ENCODE results near the gene RASD2.
A peak's percentile ranks its signal among the peaks of the same experiment; 100 is the strongest.
"Not testable (repeated sequence)": the region's sequence is repeated elsewhere in the genome, so short reads cannot be mapped to it uniquely, and the experiment has no call there.

Gene RASD2

DNA sequence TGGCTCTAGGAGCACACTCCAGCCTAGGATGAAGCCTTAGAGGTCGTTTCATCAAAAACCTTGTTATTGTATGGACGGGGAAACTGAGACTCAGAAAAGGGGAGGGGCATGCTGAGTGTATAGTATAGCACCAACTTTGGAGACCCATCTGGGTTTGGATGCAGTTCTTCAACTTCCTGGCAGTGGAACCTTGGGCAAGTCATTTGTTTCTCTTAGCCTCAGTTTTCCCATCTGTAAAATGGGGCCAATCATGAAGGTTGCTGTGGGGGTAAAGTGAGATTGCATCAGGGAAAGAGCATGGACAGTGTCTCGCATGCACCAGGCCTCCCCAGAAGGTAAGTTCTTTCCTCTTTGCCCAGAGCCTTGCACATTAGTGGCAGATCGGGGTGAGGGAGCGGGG, 47.6 kb upstream of the RASD2 start:
- no peaks in the 10 kb centered on the region for H3K9me3 ChIP-seq (ENCODE audit: control insufficient read depth, low read length)
- H2BK5ac ChIP-seq (ENCODE audit: low read depth, low read length, poor library complexity, severe bottlenecking): no peak overlapping the region
- no peak overlapping the region for H4K8ac ChIP-seq (ENCODE audit: low read length)
- H4K91ac ChIP-seq (ENCODE audit: low read length): no peak overlapping the region
- no peak overlapping the region for H2BK12ac ChIP-seq (ENCODE audit: low read length in 2 of 2)
- H3K27ac ChIP-seq (ENCODE audit: low read length, poor library complexity, severe bottlenecking): no peak overlapping the region
- DNase-seq: no peak
- H3K14ac ChIP-seq (ENCODE audit: low read length in 2 of 2): no peak overlapping the region
- no peak overlapping the region for H3K18ac ChIP-seq (ENCODE audit: low read depth in 1 of 2, low read length in 2 of 2)
- 86% methylated on average over 5 of the region's 5 CpGs for WGBS
- H3K9ac ChIP-seq (ENCODE audit: low read length): no peak overlapping the region
- H2AFZ ChIP-seq (ENCODE audit: low read depth, low read length): no peak overlapping the region
- no peak overlapping the region for H3K4me2 ChIP-seq (ENCODE audit: low read length, poor library complexity, severe bottlenecking)
- no peak overlapping the region for H3K23ac ChIP-seq (ENCODE audit: low read length in 2 of 2)
- H3K79me1 ChIP-seq (replicated peaks; ENCODE audit: low read length, poor library complexity, severe bottlenecking): no peaks in the 10 kb centered on the region
- no peaks in the 10 kb centered on the region for H3K4me1 ChIP-seq (ENCODE audit: control insufficient read depth, insufficient read depth, low read depth, low read length)
- no peak overlapping the region for H2BK120ac ChIP-seq (ENCODE audit: low read depth, low read length)
- no peak overlapping the region for H3K4me3 ChIP-seq (ENCODE audit: insufficient read depth in 1 of 2, low read depth in 1 of 2, low read length in 2 of 2)
- H3K36me3 ChIP-seq (ENCODE audit: control insufficient read depth in 1 of 2, insufficient read depth in 2 of 2, low read depth in 1 of 2, low read length in 2 of 2): no peaks in the 10 kb centered on the region
- H2BK15ac ChIP-seq (ENCODE audit: low read depth, poor library complexity, severe bottlenecking): no peak overlapping the region
- peaks cover 61 to 71% of the 10 kb centered on the region in 2 experiments for H3K27me3 ChIP-seq (ENCODE audit: control insufficient read depth in 1 of 2, insufficient read depth in 1 of 2, low read length in 2 of 2)
- H2AK5ac ChIP-seq (ENCODE audit: low read length, severe bottlenecking): no peak overlapping the region
- H3K4ac ChIP-seq (ENCODE audit: low read depth in 1 of 2, low read length in 2 of 2): no peak overlapping the region

DNA sequence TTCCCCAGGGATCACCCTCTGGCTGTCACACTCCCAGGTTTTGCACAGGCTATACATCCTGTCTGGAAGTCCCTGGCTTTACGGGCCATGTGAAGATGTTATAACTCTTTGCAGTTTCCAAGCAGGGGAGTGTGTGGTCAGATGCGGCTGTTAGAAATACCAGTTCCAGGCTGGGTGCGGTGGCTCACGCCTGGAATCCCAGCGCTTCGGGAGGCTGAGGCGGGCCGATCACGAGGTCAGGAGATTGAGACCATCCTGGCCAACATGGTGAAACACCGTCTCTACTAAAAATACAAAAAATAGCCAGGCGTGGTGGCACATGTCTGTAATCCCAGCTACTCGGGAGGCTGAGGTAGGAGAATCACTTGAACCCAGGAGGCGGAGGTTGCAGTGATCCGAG, 44.9 kb upstream of the RASD2 start:
- H3K4ac ChIP-seq (ENCODE audit: low read depth in 1 of 2, low read length in 2 of 2); H2AFZ ChIP-seq (ENCODE audit: low read depth, low read length); DNase-seq; H3K4me3 ChIP-seq (ENCODE audit: insufficient read depth in 1 of 2, low read depth in 1 of 2, low read length in 2 of 2); H4K8ac ChIP-seq (ENCODE audit: low read length); H3K79me1 ChIP-seq (replicated peaks; ENCODE audit: low read length, poor library complexity, severe bottlenecking); H3K9me3 ChIP-seq (ENCODE audit: control insufficient read depth, low read length); H3K23ac ChIP-seq (ENCODE audit: low read length in 2 of 2); H3K18ac ChIP-seq (ENCODE audit: low read depth in 1 of 2, low read length in 2 of 2); H3K27ac ChIP-seq (ENCODE audit: low read length, poor library complexity, severe bottlenecking); H3K36me3 ChIP-seq (ENCODE audit: control insufficient read depth in 1 of 2, insufficient read depth in 2 of 2, low read depth in 1 of 2, low read length in 2 of 2); H3K4me1 ChIP-seq (ENCODE audit: control insufficient read depth, insufficient read depth, low read depth, low read length); H3K9ac ChIP-seq (ENCODE audit: low read length); H2BK12ac ChIP-seq (ENCODE audit: low read length in 2 of 2); H4K91ac ChIP-seq (ENCODE audit: low read length); H3K14ac ChIP-seq (ENCODE audit: low read length in 2 of 2); H3K4me2 ChIP-seq (ENCODE audit: low read length, poor library complexity, severe bottlenecking); H2BK5ac ChIP-seq (ENCODE audit: low read depth, low read length, poor library complexity, severe bottlenecking); H2AK5ac ChIP-seq (ENCODE audit: low read length, severe bottlenecking); H2BK15ac ChIP-seq (ENCODE audit: low read depth, poor library complexity, severe bottlenecking); H2BK120ac ChIP-seq (ENCODE audit: low read depth, low read length): not testable (repeated sequence)
- WGBS: 91% methylated on average over 14 of the region's 14 CpGs
- H3K27me3 ChIP-seq (ENCODE audit: control insufficient read depth in 1 of 2, insufficient read depth in 1 of 2, low read length in 2 of 2): peaks cover 46 to 62% of the 10 kb centered on the region in 2 experiments

GRCh38 chr22:35496768-35497312, 43.8 kb upstream of the RASD2 start:
- no peak overlapping the region for H3K23ac ChIP-seq (ENCODE audit: low read length in 2 of 2)
- H3K79me1 ChIP-seq (replicated peaks; ENCODE audit: low read length, poor library complexity, severe bottlenecking): no peaks in the 10 kb centered on the region
- no peak overlapping the region for H3K27ac ChIP-seq (ENCODE audit: low read length, poor library complexity, severe bottlenecking)
- H2BK15ac ChIP-seq (ENCODE audit: low read depth, poor library complexity, severe bottlenecking): no peak overlapping the region
- H2BK12ac ChIP-seq (ENCODE audit: low read length in 2 of 2): no peak overlapping the region
- no peak for DNase-seq
- 82% methylated on average over 3 of the region's 6 CpGs for WGBS
- H3K9me3 ChIP-seq (ENCODE audit: control insufficient read depth, low read length): no peaks in the 10 kb centered on the region
- H3K27me3 ChIP-seq (ENCODE audit: control insufficient read depth in 1 of 2, insufficient read depth in 1 of 2, low read length in 2 of 2): peaks cover 46 to 62% of the 10 kb centered on the region in 2 experiments
- no peak overlapping the region for H3K4me3 ChIP-seq (ENCODE audit: insufficient read depth in 1 of 2, low read depth in 1 of 2, low read length in 2 of 2)
- no peak overlapping the region for H4K91ac ChIP-seq (ENCODE audit: low read length)
- no peak overlapping the region for H2BK5ac ChIP-seq (ENCODE audit: low read depth, low read length, poor library complexity, severe bottlenecking)
- no peak overlapping the region for H2AFZ ChIP-seq (ENCODE audit: low read depth, low read length)
- no peak overlapping the region for H2AK5ac ChIP-seq (ENCODE audit: low read length, severe bottlenecking)
- H3K9ac ChIP-seq (ENCODE audit: low read length): no peak overlapping the region
- no peak overlapping the region for H4K8ac ChIP-seq (ENCODE audit: low read length)
- no peak overlapping the region for H3K14ac ChIP-seq (ENCODE audit: low read length in 2 of 2)
- no peak overlapping the region for H3K18ac ChIP-seq (ENCODE audit: low read depth in 1 of 2, low read length in 2 of 2)
- no peak overlapping the region for H3K4me2 ChIP-seq (ENCODE audit: low read length, poor library complexity, severe bottlenecking)
- H3K4me1 ChIP-seq (ENCODE audit: control insufficient read depth, insufficient read depth, low read depth, low read length): no peaks in the 10 kb centered on the region
- no peak overlapping the region for H3K4ac ChIP-seq (ENCODE audit: low read depth in 1 of 2, low read length in 2 of 2)
- no peak overlapping the region for H2BK120ac ChIP-seq (ENCODE audit: low read depth, low read length)
- H3K36me3 ChIP-seq (ENCODE audit: control insufficient read depth in 1 of 2, insufficient read depth in 2 of 2, low read depth in 1 of 2, low read length in 2 of 2): no peaks in the 10 kb centered on the region

DNA sequence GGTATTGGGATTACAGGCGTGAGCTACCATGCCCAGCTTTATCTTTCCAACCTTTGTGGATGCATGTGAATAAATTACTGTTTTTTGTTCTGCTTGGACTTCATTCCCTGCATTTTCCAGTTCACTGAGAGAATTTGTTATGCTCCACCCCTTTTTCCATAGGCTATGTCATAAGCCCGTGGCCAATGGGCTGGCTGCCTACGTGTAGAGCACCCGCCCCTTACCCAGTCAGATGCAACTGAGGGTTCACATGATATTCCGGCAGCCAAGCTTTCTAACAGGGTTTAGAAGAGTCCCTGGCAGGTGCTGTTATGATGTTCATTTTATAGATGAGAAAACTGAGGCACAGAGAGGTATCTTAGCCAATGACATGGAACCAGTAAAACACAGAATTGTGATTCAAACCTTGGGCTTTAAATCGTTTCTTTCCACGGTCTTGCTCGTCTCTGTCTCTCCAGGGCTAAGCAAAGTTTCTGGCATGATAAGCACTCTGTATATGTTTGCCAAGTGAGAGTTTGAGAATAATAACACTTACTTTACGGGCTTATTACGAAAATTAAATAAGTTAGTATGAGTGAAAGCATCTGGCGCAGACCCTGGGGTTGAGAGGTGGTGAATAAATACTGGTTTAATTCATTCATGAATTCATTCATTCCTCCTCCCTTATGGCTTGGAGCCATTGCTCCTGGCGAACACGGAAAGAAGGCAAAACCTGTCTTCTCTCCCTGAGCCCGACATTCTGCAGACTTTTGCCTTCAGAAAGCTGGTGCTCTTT, 42.4 kb upstream of the RASD2 start:
- 87% methylated on average over 13 of the region's 14 CpGs for WGBS
- Histone ChIP-seq H3K9ac (ENCODE audit: low read length) (no peak overlapping the region), H3K23ac (ENCODE audit: low read length in 2 of 2) (no peak overlapping the region), H2BK5ac (ENCODE audit: low read depth, low read length, poor library complexity, severe bottlenecking) (no peak overlapping the region), H3K27ac (ENCODE audit: low read length, poor library complexity, severe bottlenecking) (no peak overlapping the region), H2AK5ac (ENCODE audit: low read length, severe bottlenecking) (no peak overlapping the region), H3K14ac (ENCODE audit: low read length in 2 of 2) (no peak overlapping the region), H4K8ac (ENCODE audit: low read length) (no peak overlapping the region), H3K9me3 (ENCODE audit: control insufficient read depth, low read length) (no peaks in the 10 kb centered on the region), H2BK15ac (ENCODE audit: low read depth, poor library complexity, severe bottlenecking) (no peak overlapping the region), H2AFZ (ENCODE audit: low read depth, low read length) (no peak overlapping the region), H3K4me2 (ENCODE audit: low read length, poor library complexity, severe bottlenecking) (no peak overlapping the region), H3K4ac (ENCODE audit: low read depth in 1 of 2, low read length in 2 of 2) (no peak overlapping the region), H3K27me3 (ENCODE audit: control insufficient read depth in 1 of 2, insufficient read depth in 1 of 2, low read length in 2 of 2) (peaks cover 40 to 53% of the 10 kb centered on the region in 2 experiments), H3K79me1 (replicated peaks; ENCODE audit: low read length, poor library complexity, severe bottlenecking) (no peaks in the 10 kb centered on the region), H3K4me1 (ENCODE audit: control insufficient read depth, insufficient read depth, low read depth, low read length) (no peaks in the 10 kb centered on the region), H3K36me3 (ENCODE audit: control insufficient read depth in 1 of 2, insufficient read depth in 2 of 2, low read depth in 1 of 2, low read length in 2 of 2) (no peaks in the 10 kb centered on the region), H3K4me3 (ENCODE audit: insufficient read depth in 1 of 2, low read depth in 1 of 2, low read length in 2 of 2) (no peak overlapping the region), H2BK12ac (ENCODE audit: low read length in 2 of 2) (no peak overlapping the region), H4K91ac (ENCODE audit: low read length) (no peak overlapping the region), H2BK120ac (ENCODE audit: low read depth, low read length) (no peak overlapping the region), H3K18ac (ENCODE audit: low read depth in 1 of 2, low read length in 2 of 2) (no peak overlapping the region)
- peak; percentile 18 for DNase-seq
